NK-92 treated with Interleukin-12 subunit alpha and Interleukin-12 subunit beta, amount 100 ng/mL, for 24 hours (cell line): ENCODE results near the gene LEPR.
"Not testable (repeated sequence)": the region's sequence is repeated elsewhere in the genome, so short reads cannot be mapped to it uniquely, and the experiment has no call there.

Experiments
- DNase-seq: peaks from one replicate; lab custom pipeline; 2025; lab: John Stamatoyannopoulos, UW

Gene LEPR, protein sequence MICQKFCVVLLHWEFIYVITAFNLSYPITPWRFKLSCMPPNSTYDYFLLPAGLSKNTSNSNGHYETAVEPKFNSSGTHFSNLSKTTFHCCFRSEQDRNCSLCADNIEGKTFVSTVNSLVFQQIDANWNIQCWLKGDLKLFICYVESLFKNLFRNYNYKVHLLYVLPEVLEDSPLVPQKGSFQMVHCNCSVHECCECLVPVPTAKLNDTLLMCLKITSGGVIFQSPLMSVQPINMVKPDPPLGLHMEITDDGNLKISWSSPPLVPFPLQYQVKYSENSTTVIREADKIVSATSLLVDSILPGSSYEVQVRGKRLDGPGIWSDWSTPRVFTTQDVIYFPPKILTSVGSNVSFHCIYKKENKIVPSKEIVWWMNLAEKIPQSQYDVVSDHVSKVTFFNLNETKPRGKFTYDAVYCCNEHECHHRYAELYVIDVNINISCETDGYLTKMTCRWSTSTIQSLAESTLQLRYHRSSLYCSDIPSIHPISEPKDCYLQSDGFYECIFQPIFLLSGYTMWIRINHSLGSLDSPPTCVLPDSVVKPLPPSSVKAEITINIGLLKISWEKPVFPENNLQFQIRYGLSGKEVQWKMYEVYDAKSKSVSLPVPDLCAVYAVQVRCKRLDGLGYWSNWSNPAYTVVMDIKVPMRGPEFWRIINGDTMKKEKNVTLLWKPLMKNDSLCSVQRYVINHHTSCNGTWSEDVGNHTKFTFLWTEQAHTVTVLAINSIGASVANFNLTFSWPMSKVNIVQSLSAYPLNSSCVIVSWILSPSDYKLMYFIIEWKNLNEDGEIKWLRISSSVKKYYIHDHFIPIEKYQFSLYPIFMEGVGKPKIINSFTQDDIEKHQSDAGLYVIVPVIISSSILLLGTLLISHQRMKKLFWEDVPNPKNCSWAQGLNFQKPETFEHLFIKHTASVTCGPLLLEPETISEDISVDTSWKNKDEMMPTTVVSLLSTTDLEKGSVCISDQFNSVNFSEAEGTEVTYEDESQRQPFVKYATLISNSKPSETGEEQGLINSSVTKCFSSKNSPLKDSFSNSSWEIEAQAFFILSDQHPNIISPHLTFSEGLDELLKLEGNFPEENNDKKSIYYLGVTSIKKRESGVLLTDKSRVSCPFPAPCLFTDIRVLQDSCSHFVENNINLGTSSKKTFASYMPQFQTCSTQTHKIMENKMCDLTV

DNA sequence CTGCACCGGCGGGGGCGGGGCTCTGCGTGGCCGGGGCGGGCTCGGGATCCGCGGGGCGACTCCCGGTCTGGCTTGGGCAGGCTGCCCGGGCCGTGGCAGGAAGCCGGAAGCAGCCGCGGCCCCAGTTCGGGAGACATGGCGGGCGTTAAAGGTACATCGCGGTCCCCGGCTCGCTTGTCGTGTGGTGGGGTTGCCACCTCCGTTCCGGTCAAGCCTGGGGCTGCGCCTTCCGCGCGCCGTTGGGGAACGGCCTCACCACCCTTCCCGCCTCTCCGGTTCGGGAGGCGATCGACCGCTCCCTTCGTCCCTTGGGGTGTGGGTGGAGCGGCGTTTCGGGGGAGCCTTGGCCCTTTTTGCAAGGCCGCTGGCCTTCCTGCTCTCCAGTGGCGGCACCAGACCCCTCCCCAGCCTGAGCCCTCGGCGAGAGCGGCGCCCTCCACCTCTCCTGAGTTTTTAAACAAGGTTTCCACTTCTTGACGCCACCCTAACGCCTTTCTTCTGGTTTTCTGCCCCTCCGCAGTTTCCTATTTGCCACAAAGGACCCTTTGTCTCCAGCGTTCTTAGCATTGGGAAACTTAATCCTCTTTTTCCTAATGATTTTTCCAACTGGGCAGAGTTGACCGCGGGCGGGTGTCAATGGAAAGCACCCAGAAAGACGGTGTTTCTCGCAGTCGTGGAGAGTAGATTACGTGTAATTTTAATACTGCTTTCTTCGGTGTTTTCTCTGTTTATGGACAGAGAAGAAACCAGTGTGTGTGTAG is at the start of gene LEPR, which contains the start of gene LEPROT:
TSS of gene LEPR (plus strand) at position 79 of the 761 bp plus-strand sequence. CDS start 144,898 bp downstream, outside the sequence.
TSS of gene LEPROT (plus strand) at position 79 of the 761 bp plus-strand sequence. CDS start at position 136, 57 bp downstream.
- DNase-seq = no peak

DNA sequence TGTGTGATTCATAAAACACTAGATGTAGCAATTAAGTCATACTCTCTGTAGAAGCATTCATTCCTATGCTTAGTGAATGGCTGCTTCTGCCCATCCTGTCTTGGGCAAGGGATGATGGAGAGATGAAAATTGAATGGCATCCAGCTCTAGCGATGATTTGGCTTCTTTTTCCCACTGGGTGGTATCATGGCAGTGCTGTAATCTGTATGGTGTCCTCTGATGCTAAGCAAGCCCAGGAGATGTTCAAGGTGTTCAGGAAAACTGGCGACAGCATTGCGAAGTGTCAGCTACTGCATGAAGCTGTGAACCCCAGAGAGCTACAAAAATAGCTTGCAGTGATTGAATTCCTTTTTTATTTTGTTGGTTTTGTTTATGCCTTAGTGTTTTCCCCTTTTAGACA is 48.9 kb upstream of the LEPR start:
- no peak for DNase-seq

DNA sequence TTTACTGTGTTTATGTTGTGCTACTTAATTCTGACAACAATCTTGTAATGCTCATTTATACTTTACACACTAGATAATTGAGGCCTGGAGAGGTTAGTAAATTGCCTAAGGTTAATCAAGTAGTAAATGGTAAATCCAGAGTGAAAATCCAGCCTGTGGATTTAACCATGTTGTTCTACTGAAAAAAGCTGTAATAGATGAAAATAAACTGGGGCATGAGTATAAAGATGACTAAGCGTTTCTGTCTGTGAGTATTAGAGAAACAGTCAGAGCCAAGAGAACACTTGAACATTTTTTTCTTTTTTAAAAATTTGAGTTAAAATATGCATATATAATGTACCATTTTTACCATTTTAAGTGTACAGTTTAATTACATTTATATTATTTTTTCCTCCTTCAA is 47.9 kb upstream of the LEPR start:
- DNase-seq = no peak

DNA sequence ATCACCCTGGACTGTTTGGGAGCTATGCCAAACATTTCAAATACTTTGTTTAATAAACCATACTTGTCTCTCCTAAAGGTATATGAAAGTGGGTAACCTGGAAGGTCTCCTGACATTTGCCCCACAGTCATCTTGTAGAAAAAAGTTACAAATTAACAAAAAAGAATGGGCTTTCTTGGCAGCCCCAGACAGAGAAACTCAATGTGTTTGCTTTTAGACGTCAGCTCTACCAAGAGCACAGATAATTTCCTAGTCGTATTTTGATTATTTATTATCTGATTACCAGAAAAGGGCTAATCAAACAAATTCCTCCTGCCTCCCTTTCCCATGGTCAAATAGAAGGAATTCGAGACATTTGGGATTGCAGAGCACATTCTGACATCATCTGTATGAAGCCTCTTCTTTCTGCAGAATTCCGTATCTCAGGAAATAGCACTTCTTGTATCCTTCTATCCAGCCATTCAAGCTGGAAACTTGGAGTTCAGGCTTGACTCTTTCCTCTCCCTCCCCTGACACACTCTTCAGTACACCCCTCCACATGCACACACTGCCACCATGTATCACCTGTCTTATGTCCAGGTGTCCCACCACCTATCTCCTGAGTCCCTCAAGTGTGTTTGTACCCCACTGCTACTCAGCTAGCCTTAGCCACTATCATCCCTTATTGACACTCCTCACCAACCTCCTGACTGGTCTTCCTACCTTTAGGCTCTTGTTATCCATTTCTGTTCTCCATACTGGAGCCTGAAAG is 42.8 kb upstream of the LEPR start:
- DNase-seq = no peak

DNA sequence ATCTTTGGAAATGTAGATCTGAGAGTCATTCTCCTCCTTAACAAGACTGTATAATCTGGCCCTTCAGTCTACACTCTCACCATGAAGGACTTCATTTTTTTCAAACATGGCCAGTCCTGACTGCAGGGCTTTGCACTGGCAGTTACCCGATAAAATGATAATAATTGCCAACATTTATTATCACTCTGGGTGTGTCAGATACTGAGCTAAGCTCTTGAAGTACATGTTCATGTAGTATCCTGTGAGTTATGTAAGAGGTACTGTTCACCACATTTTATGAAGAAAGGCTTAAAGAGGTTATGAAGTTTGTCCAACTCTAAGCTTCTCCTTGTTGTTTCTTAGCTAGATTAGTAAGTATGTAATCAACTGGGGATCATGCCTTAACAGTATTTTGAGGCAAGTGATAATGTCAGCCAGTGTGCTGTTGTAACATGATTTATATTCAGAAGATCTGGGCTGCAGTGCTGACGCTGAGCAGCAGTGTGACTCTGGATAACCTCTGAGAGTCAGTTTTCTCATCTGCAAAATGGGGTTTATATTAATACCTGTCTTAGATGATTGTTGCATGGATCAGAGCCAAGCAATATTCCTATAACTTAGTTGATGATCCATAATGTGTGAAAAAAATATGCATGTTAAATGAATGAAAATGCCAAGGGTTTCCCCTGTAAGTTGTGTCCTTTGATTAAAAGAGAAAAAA is 42.1 kb upstream of the LEPR start:
- no peak for DNase-seq

DNA sequence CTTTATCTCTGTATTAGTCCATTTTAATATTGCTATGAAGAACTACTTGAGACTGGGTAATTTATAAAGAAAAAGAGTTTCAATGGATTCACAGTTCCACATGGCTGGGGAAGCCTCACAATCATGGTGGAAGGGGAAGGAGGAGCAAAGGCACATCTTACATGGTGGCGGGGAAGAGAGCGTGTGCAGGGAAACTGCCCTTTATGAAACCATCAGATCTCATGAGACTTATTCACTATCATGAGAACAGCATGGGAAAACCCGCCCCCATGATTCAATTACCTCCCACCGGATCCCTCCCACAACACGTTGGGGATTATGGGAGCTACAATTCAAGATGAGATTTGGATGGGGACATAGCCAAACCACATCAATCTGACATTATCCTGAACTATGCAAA is 36.0 kb upstream of the LEPR start:
- not testable (repeated sequence) for DNase-seq

DNA sequence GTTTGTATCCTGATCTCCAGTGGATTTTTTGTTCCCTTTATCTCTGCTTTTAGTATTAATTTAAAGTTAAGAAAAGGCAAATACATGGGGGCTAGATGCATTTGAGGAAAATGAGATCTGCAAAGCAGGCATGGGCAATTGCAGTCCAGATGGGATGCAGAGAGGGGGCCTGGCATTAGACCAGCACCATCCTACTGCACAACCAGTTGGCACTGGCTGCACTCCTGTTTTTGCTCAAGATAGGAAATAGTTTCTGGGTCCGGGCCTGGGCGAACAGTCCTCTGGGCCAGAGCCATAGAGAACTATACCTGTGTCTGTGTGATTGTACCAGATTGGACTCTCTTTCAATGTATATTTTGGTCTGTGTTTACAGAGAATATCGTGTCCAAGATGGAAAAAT is 34.0 kb upstream of the LEPR start:
- DNase-seq = no peak

DNA sequence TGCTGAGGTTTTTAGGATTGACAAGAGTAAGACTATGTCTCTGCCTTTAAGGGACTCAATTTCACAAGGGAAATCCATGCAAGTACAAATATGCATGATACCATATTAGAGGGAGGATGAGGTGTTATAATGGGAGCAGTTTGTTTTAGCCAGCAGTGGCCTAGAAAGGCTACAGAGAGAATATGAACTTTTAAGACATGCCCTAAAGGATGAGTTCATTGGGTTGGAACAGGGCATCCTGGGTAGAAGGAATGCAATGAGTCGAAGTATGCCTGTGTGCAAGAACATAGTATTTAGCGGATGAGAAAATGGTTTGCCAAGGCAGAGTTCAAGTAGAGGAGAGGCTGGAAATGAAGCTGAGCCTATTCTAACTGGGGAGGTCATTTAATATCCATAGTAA is 32.6 kb upstream of the LEPR start:
- no peak for DNase-seq

DNA sequence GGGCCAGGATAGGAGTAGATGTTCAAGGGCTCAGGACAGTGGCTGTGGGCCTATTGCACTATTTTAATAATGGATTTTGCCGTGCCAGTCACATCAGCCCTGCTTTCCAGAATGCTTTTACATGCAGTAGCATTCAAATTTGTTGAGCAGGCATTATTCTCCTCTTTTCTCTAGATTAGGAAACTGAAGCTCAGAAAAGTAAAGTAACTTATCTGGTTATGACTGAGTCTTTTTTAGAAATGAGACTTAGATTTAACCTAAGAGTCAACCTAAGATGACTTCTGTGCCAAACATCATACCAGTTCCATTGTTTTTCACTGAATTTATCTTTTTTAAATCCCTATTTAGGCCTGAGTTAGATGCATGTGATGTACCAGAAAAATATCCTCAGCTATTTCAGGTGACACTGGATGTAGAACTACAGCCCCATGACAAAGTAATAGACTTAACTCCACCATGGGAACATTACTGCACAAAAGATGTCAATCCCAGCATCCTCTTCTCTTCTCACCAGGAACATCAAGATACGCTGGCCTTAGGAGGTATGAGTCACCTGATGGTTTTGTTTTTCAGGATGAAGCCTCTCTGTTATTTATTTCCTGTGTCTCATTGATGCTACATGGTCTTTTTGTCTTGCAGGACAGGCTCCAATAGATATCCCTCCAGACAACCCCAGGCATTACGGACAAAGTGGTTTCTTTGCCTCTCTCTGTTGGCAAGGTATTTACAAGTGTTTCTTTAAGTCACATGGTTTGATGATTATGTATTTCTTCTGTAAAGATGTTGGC is 31.4 kb upstream of the LEPR start:
- no peak for DNase-seq

DNA sequence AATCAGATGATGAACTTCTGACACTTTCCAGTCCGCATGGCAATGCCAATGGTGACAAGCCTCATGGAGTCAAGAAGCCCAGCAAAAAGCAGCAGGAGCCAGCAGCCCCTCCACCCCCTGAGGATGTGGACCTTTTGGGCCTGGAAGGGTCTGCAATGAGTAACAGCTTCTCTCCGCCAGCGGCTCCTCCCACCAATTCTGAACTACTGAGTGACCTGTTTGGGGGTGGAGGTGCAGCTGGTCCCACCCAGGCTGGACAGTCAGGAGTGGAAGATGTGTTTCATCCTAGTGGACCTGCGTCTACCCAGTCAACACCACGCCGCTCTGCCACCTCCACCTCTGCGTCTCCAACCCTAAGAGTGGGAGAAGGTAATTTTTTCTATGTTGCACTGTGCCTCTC is 28.0 kb upstream of the LEPR start:
- DNase-seq = no peak

DNA sequence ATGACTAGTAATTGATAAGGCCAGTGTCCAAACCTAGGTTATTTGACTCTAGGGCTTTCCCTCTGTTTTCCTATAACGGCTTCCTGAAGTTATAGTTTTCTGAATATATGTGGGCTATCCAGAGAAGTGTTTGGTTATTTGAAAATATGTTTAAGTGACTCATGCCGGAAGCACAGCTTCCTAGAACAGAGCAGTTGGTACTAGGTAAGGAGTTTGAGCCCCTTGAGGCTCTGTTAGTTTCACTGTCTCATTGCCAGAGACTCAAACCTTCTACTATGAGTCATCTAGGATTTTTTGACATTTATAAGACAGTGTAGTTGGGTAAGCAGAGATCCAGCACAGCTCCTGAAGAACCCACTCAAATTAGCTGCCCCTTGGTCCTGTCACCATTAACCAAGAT is 27.1 kb upstream of the LEPR start:
- DNase-seq = peak; percentile 11

DNA sequence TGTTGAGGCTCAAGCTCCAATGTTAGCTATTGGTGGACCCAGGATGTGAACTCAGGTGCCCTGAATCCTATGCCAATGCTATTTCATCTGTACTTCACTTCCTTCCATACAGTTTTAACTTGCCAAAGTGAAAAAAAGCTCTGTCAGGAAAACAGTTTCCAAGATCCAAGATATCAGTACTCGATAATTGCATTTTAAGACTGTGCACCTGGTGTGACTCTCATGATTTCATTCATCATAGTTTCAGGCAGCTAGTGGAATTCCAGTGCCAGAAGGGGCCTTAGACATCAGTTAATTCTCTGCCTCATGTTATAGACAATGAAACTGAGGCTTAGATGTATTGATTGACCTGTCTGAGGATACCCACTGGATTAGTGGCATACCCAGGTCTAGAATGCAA is 26.5 kb upstream of the LEPR start:
- no peak for DNase-seq

DNA sequence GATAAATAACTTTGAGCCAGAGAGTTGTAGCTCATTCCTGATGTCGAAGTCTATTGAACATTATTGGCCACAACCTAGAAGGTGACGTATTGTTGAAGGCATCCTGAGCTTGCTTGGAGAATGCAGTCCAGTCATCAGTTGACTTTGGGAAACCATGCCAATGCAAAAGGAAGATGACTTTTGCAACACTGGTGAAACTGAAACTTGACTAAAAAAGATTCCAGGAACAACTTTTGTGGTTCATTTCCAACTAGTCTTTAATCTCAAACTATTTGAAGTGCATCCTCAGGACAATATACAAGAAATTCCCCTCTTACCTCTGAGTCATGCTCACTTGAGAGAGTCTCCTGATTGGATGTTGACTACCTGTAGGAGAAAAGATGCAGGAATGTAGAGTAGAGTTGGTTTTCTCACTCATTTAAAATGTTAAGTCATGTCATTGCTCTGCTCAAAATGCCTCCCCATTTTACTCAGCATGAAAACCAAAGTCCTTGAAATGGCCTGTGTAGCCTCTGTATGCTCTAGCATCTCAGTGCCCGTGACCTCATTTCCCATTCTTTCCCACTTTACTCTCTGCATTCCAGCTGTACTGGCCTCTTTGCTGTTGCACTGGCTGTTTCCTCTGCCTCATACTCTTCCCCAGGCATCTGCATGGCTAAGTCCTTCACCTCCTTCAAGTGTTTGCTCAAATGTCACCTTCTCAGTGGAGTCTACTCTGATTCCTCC is 24.4 kb upstream of the LEPR start:
- no peak for DNase-seq

DNA sequence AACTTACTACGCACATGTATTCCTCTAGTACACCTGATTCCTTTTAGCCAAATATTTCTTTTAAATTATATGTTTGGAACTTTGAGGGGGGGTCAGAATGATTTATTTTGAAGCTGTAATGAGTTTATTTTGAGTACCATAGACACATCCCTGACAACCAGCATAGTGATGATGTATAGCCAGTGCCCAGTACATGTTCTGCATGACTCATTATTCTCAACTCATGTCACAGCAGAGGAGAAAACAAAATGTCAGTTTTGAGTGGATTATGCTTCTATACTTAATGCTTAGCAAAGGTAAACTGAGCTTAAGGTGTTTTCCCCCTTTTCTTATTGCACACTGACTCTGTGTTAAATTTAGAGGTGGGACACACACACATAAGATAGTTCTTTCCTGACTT is 22.4 kb upstream of the LEPR start:
- no peak for DNase-seq

DNA sequence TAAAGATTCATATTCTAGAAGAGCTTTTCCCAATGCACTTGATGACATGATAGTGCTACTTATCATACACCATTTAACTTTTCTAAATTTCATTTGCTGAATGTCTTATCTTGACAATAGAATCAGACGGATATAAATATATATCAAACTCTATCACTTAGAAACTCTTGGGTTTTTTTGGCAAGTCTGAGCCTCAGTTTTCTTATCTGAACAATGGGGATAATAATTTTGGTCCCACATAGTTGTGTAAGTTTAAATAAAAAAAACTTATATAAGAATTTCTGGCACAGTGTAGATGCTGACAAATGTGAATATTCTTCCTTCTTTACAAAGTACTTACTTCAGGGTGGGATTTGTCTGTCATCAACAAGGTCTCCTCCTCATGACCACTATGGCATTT is 21.5 kb upstream of the LEPR start:
- DNase-seq = no peak

DNA sequence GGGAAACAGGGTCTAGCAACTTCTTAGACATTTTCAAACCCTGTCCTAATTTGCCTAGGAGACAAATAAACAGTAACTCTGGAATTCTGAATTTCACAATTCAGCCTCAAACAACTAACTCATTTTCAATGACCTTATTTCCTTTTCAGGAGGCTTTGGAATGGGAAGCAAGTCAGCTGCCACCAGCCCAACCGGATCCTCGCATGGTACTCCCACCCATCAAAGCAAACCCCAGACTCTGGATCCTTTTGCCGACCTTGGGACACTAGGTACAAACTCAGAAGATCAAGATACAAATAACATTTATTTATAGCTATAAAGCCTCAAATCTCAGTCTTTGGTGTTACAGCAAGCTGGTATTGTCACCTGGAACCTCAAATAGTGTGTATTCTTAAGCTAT is 18.9 kb upstream of the LEPR start:
- no peak for DNase-seq

DNA sequence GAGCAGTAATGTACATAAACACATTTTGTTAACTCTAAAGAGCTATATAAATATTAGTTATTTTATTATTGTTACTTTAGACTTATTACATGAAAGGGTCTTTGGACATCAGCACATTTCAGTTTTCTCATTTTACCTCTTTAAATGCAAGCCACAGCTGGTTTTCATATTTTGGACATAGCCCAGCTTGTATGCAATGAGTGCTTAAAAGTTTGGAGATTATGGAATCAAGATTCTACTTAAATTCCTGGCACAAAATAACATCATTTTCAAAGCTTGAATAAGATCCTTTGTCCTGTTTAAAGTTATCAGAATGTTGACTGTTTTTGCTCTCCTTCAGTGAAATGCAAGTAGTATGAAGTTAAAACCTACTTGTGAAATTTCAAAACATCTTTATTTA is 15.5 kb upstream of the LEPR start:
- no peak for DNase-seq

DNA sequence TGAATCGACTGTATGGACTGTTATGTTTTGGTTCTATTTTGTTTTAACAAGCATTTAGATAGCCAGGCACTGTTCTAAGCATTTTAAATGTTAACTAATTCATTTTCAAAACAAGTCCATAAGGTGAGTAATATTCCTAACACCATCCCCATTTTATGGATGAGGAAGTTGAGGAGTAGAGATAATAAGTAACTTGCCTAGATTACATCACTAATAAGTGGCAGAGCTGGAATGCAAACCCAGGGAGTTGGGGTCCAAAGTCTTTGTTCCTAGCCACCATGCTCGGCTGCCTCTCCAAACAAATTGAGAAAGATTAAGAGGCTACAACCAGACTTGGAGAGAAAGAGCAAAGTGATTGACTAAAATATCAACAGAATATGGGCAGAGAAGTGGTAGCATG is 12.6 kb upstream of the LEPR start:
- DNase-seq = no peak

DNA sequence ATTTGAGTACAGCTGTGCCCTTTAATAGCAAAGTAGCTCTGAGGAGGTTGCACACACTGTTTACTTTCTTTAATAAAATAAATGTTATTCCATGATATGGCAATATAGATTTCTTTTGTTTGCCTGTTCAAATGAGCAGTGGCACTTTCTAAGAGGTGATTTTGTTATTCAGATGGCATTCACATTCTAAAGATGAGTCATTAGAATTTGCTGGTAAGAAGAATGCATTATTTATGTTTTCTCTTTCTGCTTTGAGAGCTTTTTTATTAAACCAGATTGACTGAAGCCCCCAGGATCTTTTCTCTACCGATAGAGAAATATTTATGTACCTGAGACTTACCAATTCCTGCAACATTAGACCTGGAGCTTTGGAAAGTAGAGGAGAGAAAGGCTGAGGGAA is 11.2 kb upstream of the LEPR start:
- no peak for DNase-seq
